ENCODE results near the gene SNTG2. TPM values are rescaled to one million over a fixed set of nuclear protein-coding genes. Genes with fewer than 3 reads are reported as not detected.

Gene SNTG2
- total and polyA plus RNA-seq, 2 donors (not counting 3 experiments of a cell fraction or from before 2014, with no cell fraction given) = not detected

- TF ChIP-seq CTCF (IDR thresholded peaks at IDR 0.05; ENCODE audit: extremely low read depth in 1 of 2, insufficient read depth in 1 of 2, low read depth in 1 of 2, low read length in 2 of 2) (no peak), GATA2 (IDR thresholded peaks at IDR 0.05; ENCODE audit: insufficient read depth, insufficient read length, low read depth, low read length) (no peak)
- dilution Hi-C loops (cut with MboI; ENCODE audit: extremely low pct_ligation_motif_present, low sequenced_read_pairs) (no loop called here), intact Hi-C loops (cut with micrococcal nuclease) (no loop called here)
- ChIA-PET CTCF (no interaction called here), POLR2A (no interaction called here)
- BruUV-seq (replicated peaks) = no TSS peak
- no peak overlapping the region for H3K9ac ChIP-seq (replicated peaks; ENCODE audit: extremely low read depth, insufficient read depth, low read length)
- H3K27ac ChIP-seq (ENCODE audit: insufficient read depth, low read depth, low read length) = no peak overlapping the region
- no peaks in the 10 kb centered on the region for H3K4me1 ChIP-seq (ENCODE audit: control insufficient read depth, extremely low read depth, insufficient read depth, low read length)
- no peaks in the 10 kb centered on the region for H3K27me3 ChIP-seq (ENCODE audit: control insufficient read depth in 2 of 2, insufficient read depth in 2 of 2, low read length in 2 of 2)
- H3K4me3 ChIP-seq (replicated peaks in 1 of 3; ENCODE audit: insufficient read depth in 1 of 3, low read depth in 1 of 3, low read length in 3 of 3) = no peak overlapping the region
- no peak overlapping the region for H2AFZ ChIP-seq (ENCODE audit: low read depth, low read length)
- no peaks in the 10 kb centered on the region for H3K9me1 ChIP-seq (replicated peaks; ENCODE audit: control insufficient read depth, extremely low read depth, insufficient read depth, low read length)
- H4K20me1 ChIP-seq (replicated peaks; ENCODE audit: control insufficient read depth, extremely low read depth, insufficient read depth, low read length) = no peaks in the 10 kb centered on the region
- no peak overlapping the region for H3K4me2 ChIP-seq (ENCODE audit: insufficient read depth, low read length)
- H3K36me3 ChIP-seq (ENCODE audit: control insufficient read depth in 2 of 2, extremely low read depth in 1 of 2, insufficient read depth in 2 of 2, low read length in 2 of 2) = no peaks in the 10 kb centered on the region
- H3K79me2 ChIP-seq (ENCODE audit: control insufficient read depth, insufficient read depth, low read length) = no peaks in the 10 kb centered on the region
- DNase-seq (ENCODE audit: low read depth, low spot score) = no peak
- peaks cover 2% of the 10 kb centered on the region for H3K9me3 ChIP-seq (replicated peaks; ENCODE audit: control insufficient read depth, insufficient read depth, low read length)
- FAIRE-seq = no peak
Measured at GRCh38 chr2:1269812-1270211, 319.2 kb downstream of the SNTG2 start.

GRCh38 chr2:1272835-1273234, 322.2 kb downstream of the SNTG2 start:
- POLR2A ChIA-PET = no interaction called here
- Histone ChIP-seq H3K4me2 (ENCODE audit: insufficient read depth, low read length) (no peak overlapping the region), H3K27ac (ENCODE audit: insufficient read depth, low read depth, low read length) (no peak overlapping the region), H3K4me3 (replicated peaks in 1 of 3; ENCODE audit: insufficient read depth in 1 of 3, low read depth in 1 of 3, low read length in 3 of 3) (no peak overlapping the region), H3K9ac (replicated peaks; ENCODE audit: extremely low read depth, insufficient read depth, low read length) (no peak overlapping the region), H3K9me1 (replicated peaks; ENCODE audit: control insufficient read depth, extremely low read depth, insufficient read depth, low read length) (no peaks in the 10 kb centered on the region), H3K79me2 (ENCODE audit: control insufficient read depth, insufficient read depth, low read length) (no peaks in the 10 kb centered on the region), H3K27me3 (ENCODE audit: control insufficient read depth in 2 of 2, insufficient read depth in 2 of 2, low read length in 2 of 2) (no peaks in the 10 kb centered on the region), H4K20me1 (replicated peaks; ENCODE audit: control insufficient read depth, extremely low read depth, insufficient read depth, low read length) (no peaks in the 10 kb centered on the region), H3K9me3 (replicated peaks; ENCODE audit: control insufficient read depth, insufficient read depth, low read length) (peaks cover 4% of the 10 kb centered on the region), H3K36me3 (ENCODE audit: control insufficient read depth in 2 of 2, extremely low read depth in 1 of 2, insufficient read depth in 2 of 2, low read length in 2 of 2) (no peaks in the 10 kb centered on the region), H3K4me1 (ENCODE audit: control insufficient read depth, extremely low read depth, insufficient read depth, low read length) (no peaks in the 10 kb centered on the region), H2AFZ (ENCODE audit: low read depth, low read length) (no peak overlapping the region)
- no peak for TF ChIP-seq POLR2A (IDR thresholded peaks at IDR 0.05; ENCODE audit: low read depth, low read length)
- TF ChIP-seq, protein P1, sequence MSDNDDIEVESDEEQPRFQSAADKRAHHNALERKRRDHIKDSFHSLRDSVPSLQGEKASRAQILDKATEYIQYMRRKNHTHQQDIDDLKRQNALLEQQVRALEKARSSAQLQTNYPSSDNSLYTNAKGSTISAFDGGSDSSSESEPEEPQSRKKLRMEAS (IDR thresholded peaks at IDR 0.05; ENCODE audit: insufficient read depth, insufficient read length) = no peak
- no peak for TF ChIP-seq POLR2AphosphoS5 (IDR thresholded peaks at IDR 0.05; ENCODE audit: insufficient read depth, low read depth, low read length)
- no peak for TF ChIP-seq MYC (IDR thresholded peaks at IDR 0.05; ENCODE audit: low read depth, low read length)
- TF ChIP-seq JUN (IDR thresholded peaks at IDR 0.05; ENCODE audit: borderline replicate concordance, insufficient read depth, insufficient read length, low read depth) = no peak
- TF ChIP-seq CTCF (IDR thresholded peaks at IDR 0.05; ENCODE audit: extremely low read depth in 1 of 2, insufficient read depth in 1 of 2, low read depth in 1 of 2, low read length in 2 of 2) = no peak
- no peak for TF ChIP-seq FOS (IDR thresholded peaks at IDR 0.05; ENCODE audit: borderline replicate concordance, insufficient read depth, low read length)
- no peak for TF ChIP-seq EZH2 (IDR thresholded peaks at IDR 0.05; ENCODE audit: borderline replicate concordance, low read depth, low read length, severe bottlenecking)
- no peak for TF ChIP-seq GATA2 (IDR thresholded peaks at IDR 0.05; ENCODE audit: insufficient read depth, insufficient read length, low read depth, low read length)
- FAIRE-seq (no peak), DNase-seq (ENCODE audit: low read depth, low spot score) (no peak)
- dilution Hi-C loops (cut with MboI; ENCODE audit: extremely low pct_ligation_motif_present, low sequenced_read_pairs) = no loop called here
- intact Hi-C loops (cut with micrococcal nuclease) = no loop called here
- CTCF ChIA-PET = no interaction called here
- no TSS peak for BruUV-seq (replicated peaks)
